ENCODE results near the gene FIBIN.

The FIBIN gene

GRCh38 chr11:27011560-27012233 is 17.8 kb downstream of the FIBIN start:
- no peak overlapping the region for H3K4me3 ChIP-seq (ENCODE audit: low read length)
- H3K4me1 ChIP-seq (ENCODE audit: control insufficient read depth, insufficient read depth, low read length): no peaks in the 10 kb centered on the region
- H3K27me3 ChIP-seq (ENCODE audit: control insufficient read depth, insufficient read depth, low read length): no peaks in the 10 kb centered on the region
- H3K36me3 ChIP-seq (ENCODE audit: control insufficient read depth, insufficient read depth, low read length): no peaks in the 10 kb centered on the region
- H3K9ac ChIP-seq (ENCODE audit: low read length): no peak overlapping the region
- no peaks in the 10 kb centered on the region for H3K9me3 ChIP-seq (ENCODE audit: control insufficient read depth, low read length)

GRCh38 chr11:27012234-27012921 is 18.5 kb downstream of the FIBIN start:
- Histone ChIP-seq H3K9ac (ENCODE audit: low read length) (no peak overlapping the region), H3K4me1 (ENCODE audit: control insufficient read depth, insufficient read depth, low read length) (no peaks in the 10 kb centered on the region), H3K4me3 (ENCODE audit: low read length) (no peak overlapping the region), H3K36me3 (ENCODE audit: control insufficient read depth, insufficient read depth, low read length) (no peaks in the 10 kb centered on the region), H3K9me3 (ENCODE audit: control insufficient read depth, low read length) (no peaks in the 10 kb centered on the region), H3K27me3 (ENCODE audit: control insufficient read depth, insufficient read depth, low read length) (no peaks in the 10 kb centered on the region)

DNA sequence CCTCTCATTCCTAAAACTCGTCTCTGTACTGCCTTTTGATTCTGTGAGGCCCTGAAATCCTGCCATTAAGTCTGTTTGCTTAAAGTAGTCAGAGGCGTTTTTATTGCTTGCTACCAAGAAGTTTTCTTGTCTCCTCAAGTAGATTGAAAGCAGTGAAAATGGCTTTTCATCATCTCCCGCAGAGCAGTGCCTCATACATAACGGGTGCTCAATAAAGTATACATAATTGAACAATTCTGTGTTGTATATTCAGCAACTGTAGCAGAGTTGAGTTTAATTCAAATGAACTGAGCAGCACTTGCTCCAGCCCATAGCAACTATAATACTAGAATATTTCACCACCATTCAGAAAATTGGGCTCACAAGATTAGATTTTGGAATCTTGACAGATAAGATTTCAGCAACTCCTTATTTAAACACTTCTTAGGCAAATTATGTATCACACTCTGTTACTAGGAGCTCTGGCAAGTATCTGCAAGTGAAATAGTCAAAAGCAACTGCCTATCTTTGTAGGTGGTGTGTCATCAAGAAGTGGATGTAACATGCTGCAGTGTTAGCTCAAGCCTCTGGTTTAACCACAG is 20.0 kb downstream of the FIBIN start:
- H3K4me1 ChIP-seq (ENCODE audit: control insufficient read depth, insufficient read depth, low read length): no peaks in the 10 kb centered on the region
- no peaks in the 10 kb centered on the region for H3K9me3 ChIP-seq (ENCODE audit: control insufficient read depth, low read length)
- H3K36me3 ChIP-seq (ENCODE audit: control insufficient read depth, insufficient read depth, low read length): no peaks in the 10 kb centered on the region
- H3K9ac ChIP-seq (ENCODE audit: low read length): no peak overlapping the region
- H3K4me3 ChIP-seq (ENCODE audit: low read length): no peak overlapping the region
- H3K27me3 ChIP-seq (ENCODE audit: control insufficient read depth, insufficient read depth, low read length): no peaks in the 10 kb centered on the region

GRCh38 chr11:27018902-27019529 is 25.1 kb downstream of the FIBIN start:
- Histone ChIP-seq H3K27me3 (ENCODE audit: control insufficient read depth, insufficient read depth, low read length) (no peaks in the 10 kb centered on the region), H3K36me3 (ENCODE audit: control insufficient read depth, insufficient read depth, low read length) (no peaks in the 10 kb centered on the region), H3K9ac (ENCODE audit: low read length) (no peak overlapping the region), H3K4me3 (ENCODE audit: low read length) (no peak overlapping the region), H3K9me3 (ENCODE audit: control insufficient read depth, low read length) (no peaks in the 10 kb centered on the region), H3K4me1 (ENCODE audit: control insufficient read depth, insufficient read depth, low read length) (no peaks in the 10 kb centered on the region)

GRCh38 chr11:27020751-27021150 is 26.8 kb downstream of the FIBIN start:
- Histone ChIP-seq H3K4me1 (ENCODE audit: control insufficient read depth, insufficient read depth, low read length) (no peaks in the 10 kb centered on the region), H3K27me3 (ENCODE audit: control insufficient read depth, insufficient read depth, low read length) (no peaks in the 10 kb centered on the region), H3K4me3 (ENCODE audit: low read length) (no peak overlapping the region), H3K36me3 (ENCODE audit: control insufficient read depth, insufficient read depth, low read length) (no peaks in the 10 kb centered on the region), H3K9me3 (ENCODE audit: control insufficient read depth, low read length) (no peaks in the 10 kb centered on the region), H3K9ac (ENCODE audit: low read length) (no peak overlapping the region)

GRCh38 chr11:27022659-27023251 is 28.8 kb downstream of the FIBIN start:
- Histone ChIP-seq H3K9me3 (ENCODE audit: control insufficient read depth, low read length) (no peaks in the 10 kb centered on the region), H3K4me1 (ENCODE audit: control insufficient read depth, insufficient read depth, low read length) (no peaks in the 10 kb centered on the region), H3K36me3 (ENCODE audit: control insufficient read depth, insufficient read depth, low read length) (no peaks in the 10 kb centered on the region), H3K27me3 (ENCODE audit: control insufficient read depth, insufficient read depth, low read length) (no peaks in the 10 kb centered on the region), H3K4me3 (ENCODE audit: low read length) (no peak overlapping the region), H3K9ac (ENCODE audit: low read length) (no peak overlapping the region)

DNA sequence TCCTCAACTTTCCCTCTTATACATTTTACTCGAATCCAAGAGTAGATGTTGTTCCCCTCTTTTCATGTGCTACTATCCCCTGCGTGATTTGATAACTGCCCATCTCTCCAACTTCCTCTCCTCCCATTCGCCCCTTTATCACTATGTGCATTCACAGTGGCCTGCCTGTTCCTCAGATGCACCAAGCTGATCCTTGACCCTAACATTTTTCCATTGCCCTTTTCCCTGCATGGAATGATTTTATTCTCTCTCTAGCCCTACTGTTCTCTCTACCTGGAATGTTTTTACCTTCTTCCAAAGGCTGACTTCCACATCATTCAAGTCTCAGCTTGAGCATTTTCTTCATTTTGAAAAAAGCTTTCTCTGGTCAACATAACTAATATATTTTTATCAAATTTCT is 31.0 kb downstream of the FIBIN start:
- H3K27me3 ChIP-seq (ENCODE audit: control insufficient read depth, insufficient read depth, low read length): no peaks in the 10 kb centered on the region

DNA sequence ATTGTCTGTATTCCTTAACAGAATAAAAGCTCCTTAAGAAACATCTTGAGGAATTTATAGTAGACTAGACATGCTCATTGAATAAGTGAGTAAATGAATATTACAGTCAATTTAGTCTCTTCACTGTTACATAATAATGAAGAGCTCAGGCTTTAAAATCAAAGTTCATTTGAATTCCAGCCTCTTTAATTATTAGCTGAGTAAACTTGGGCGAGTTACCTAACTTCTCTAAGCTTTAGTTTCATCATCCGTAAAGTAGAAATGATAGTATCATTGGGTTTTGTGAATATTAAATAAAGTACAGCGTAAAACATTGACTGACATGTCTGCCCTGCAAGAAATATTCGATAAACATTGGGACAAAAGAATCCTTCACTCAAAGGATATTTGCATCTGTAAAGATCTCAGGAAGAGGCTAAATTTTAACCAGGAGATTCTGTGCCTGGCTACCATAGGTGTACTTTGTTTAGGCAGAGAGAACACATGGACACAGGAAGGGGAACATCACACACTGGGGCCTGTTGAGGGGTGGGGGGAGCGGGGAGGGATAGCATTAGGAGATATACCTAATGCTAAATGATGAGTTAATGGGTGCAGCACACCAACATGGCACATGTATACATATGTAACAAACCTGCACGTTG is 31.5 kb downstream of the FIBIN start:
- Histone ChIP-seq H3K36me3 (ENCODE audit: control insufficient read depth, insufficient read depth, low read length) (no peaks in the 10 kb centered on the region), H3K4me1 (ENCODE audit: control insufficient read depth, insufficient read depth, low read length) (no peaks in the 10 kb centered on the region), H3K9ac (ENCODE audit: low read length) (no peak overlapping the region), H3K9me3 (ENCODE audit: control insufficient read depth, low read length) (no peaks in the 10 kb centered on the region), H3K27me3 (ENCODE audit: control insufficient read depth, insufficient read depth, low read length) (no peaks in the 10 kb centered on the region), H3K4me3 (ENCODE audit: low read length) (no peak overlapping the region)

More for the DNA sequence above, 31.0 kb downstream of the FIBIN start:
- Histone ChIP-seq H3K4me3 (ENCODE audit: low read length) (no peak overlapping the region), H3K9me3 (ENCODE audit: control insufficient read depth, low read length) (no peaks in the 10 kb centered on the region), H3K36me3 (ENCODE audit: control insufficient read depth, insufficient read depth, low read length) (no peaks in the 10 kb centered on the region), H3K4me1 (ENCODE audit: control insufficient read depth, insufficient read depth, low read length) (no peaks in the 10 kb centered on the region), H3K9ac (ENCODE audit: low read length) (no peak overlapping the region)

- no peaks in the 10 kb centered on the region for H3K4me1 ChIP-seq (ENCODE audit: control insufficient read depth, insufficient read depth, low read length)
- H3K27me3 ChIP-seq (ENCODE audit: control insufficient read depth, insufficient read depth, low read length): no peaks in the 10 kb centered on the region
- H3K36me3 ChIP-seq (ENCODE audit: control insufficient read depth, insufficient read depth, low read length): no peaks in the 10 kb centered on the region
- no peak overlapping the region for H3K4me3 ChIP-seq (ENCODE audit: low read length)
- H3K9me3 ChIP-seq (ENCODE audit: control insufficient read depth, low read length): no peaks in the 10 kb centered on the region
- no peak overlapping the region for H3K9ac ChIP-seq (ENCODE audit: low read length)
Observed at GRCh38 chr11:27025957-27026733, 32.2 kb downstream of the FIBIN start.

DNA sequence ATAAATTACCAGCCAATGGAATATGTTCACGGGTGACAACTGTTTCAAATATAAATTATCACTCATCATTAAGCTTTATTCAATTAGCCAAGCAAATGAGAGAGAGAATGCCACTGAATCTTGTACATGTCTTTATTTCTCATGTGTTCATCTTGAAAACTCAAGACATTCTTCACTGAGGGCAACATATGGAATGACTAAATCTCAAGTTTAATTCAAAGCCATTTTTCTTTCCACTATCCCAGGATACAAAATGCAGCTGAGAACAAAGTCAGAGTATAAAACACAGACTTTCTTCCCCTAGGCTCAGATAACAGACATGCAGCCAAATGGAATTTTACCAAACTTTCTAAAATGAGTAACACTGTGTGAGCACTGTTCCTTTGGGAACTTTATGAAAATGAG is 34.7 kb downstream of the FIBIN start:
- Histone ChIP-seq H3K4me1 (ENCODE audit: control insufficient read depth, insufficient read depth, low read length) (no peaks in the 10 kb centered on the region), H3K27me3 (ENCODE audit: control insufficient read depth, insufficient read depth, low read length) (no peaks in the 10 kb centered on the region), H3K9me3 (ENCODE audit: control insufficient read depth, low read length) (no peaks in the 10 kb centered on the region), H3K4me3 (ENCODE audit: low read length) (no peak overlapping the region), H3K9ac (ENCODE audit: low read length) (no peak overlapping the region), H3K36me3 (ENCODE audit: control insufficient read depth, insufficient read depth, low read length) (no peaks in the 10 kb centered on the region)

DNA sequence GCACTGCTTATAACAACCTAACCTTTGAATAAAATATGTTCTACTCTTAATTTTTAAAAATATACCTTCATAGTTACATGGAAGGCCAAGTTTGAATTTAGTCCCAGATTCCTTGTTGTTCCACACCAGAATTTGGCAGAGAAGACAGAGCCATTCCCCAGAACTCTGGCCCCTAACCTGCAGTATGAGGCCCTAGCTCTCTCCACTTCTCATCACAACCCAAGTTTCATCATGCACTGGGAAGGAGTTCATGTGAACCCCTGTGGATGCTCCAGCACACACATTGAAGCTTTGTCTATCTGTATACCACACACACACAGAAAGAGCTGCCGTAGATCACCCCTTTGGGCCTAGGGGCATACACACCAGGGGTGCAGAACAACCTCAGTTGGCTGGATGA is 36.1 kb downstream of the FIBIN start:
- H3K9ac ChIP-seq (ENCODE audit: low read length): no peak overlapping the region
- no peak overlapping the region for H3K4me3 ChIP-seq (ENCODE audit: low read length)
- no peaks in the 10 kb centered on the region for H3K9me3 ChIP-seq (ENCODE audit: control insufficient read depth, low read length)
- no peaks in the 10 kb centered on the region for H3K4me1 ChIP-seq (ENCODE audit: control insufficient read depth, insufficient read depth, low read length)
- H3K27me3 ChIP-seq (ENCODE audit: control insufficient read depth, insufficient read depth, low read length): no peaks in the 10 kb centered on the region
- H3K36me3 ChIP-seq (ENCODE audit: control insufficient read depth, insufficient read depth, low read length): no peaks in the 10 kb centered on the region

All from mucosa of stomach (tissue), 1 donor.